ENCODE results near the gene PLEKHA7.
"Not testable (repeated sequence)": the region's sequence is repeated elsewhere in the genome, so short reads cannot be mapped to it uniquely, and the experiment has no call there.

PLEKHA7 gene

GRCh38 chr11:16896729-16897469 is 117.3 kb downstream of the PLEKHA7 start:
- DNase-seq (ENCODE audit: insufficient read length, low spot score) (no peak), FAIRE-seq (no peak)
- no peak for TF ChIP-seq TAF1 (IDR thresholded peaks at IDR 0.05; ENCODE audit: low read depth, low read length)
- no peak for TF ChIP-seq POU2F2 (IDR thresholded peaks at IDR 0.05; ENCODE audit: low read depth, low read length)
- TF ChIP-seq PAX5 (IDR thresholded peaks at IDR 0.05; ENCODE audit: insufficient read depth, low read length, severe bottlenecking) = no peak
- no peak for TF ChIP-seq POLR2AphosphoS5 (IDR thresholded peaks at IDR 0.05; ENCODE audit: low read depth, low read length)
- TF ChIP-seq SPI1 (IDR thresholded peaks at IDR 0.05; ENCODE audit: low read depth, low read length) = no peak
- no peak for TF ChIP-seq POLR2A (IDR thresholded peaks at IDR 0.05; ENCODE audit: low read depth, low read length)

- no peak for FAIRE-seq
- DNase-seq (ENCODE audit: insufficient read length, low spot score) = no peak
- TF ChIP-seq TAF1 (IDR thresholded peaks at IDR 0.05; ENCODE audit: low read depth, low read length) (no peak), SPI1 (IDR thresholded peaks at IDR 0.05; ENCODE audit: low read depth, low read length) (peak; percentile 59)
These were observed 118.9 kb downstream of the PLEKHA7 start for GRCh38 chr11:16895306-16895705.

- TF ChIP-seq POLR2AphosphoS5 (IDR thresholded peaks at IDR 0.05; ENCODE audit: low read depth, low read length) (no peak), SPI1 (IDR thresholded peaks at IDR 0.05; ENCODE audit: low read depth, low read length) (no peak), TAF1 (IDR thresholded peaks at IDR 0.05; ENCODE audit: low read depth, low read length) (no peak), POU2F2 (IDR thresholded peaks at IDR 0.05; ENCODE audit: low read depth, low read length) (no peak)
- FAIRE-seq (no peak), DNase-seq (ENCODE audit: insufficient read length, low spot score) (no peak)
These were observed 120.7 kb downstream of the PLEKHA7 start for GRCh38 chr11:16893456-16894066.

- no peak for DNase-seq (ENCODE audit: insufficient read length, low spot score)
- FAIRE-seq = no peak
- TF ChIP-seq POLR2A (IDR thresholded peaks at IDR 0.05; ENCODE audit: low read depth, low read length) = no peak
These were observed 122.2 kb downstream of the PLEKHA7 start for GRCh38 chr11:16891964-16892363.

GRCh38 chr11:16891165-16891564 is 123.0 kb downstream of the PLEKHA7 start:
- no peak for FAIRE-seq
- TF ChIP-seq PAX5 (IDR thresholded peaks at IDR 0.05; ENCODE audit: insufficient read depth, low read length, severe bottlenecking) (no peak), SPI1 (IDR thresholded peaks at IDR 0.05; ENCODE audit: low read depth, low read length) (no peak), POLR2AphosphoS5 (IDR thresholded peaks at IDR 0.05; ENCODE audit: low read depth, low read length) (no peak), POU2F2 (IDR thresholded peaks at IDR 0.05; ENCODE audit: low read depth, low read length) (no peak), POLR2A (IDR thresholded peaks at IDR 0.05; ENCODE audit: low read depth, low read length) (no peak), TAF1 (IDR thresholded peaks at IDR 0.05; ENCODE audit: low read depth, low read length) (no peak)
- DNase-seq (ENCODE audit: insufficient read length, low spot score) = no peak

- DNase-seq (ENCODE audit: insufficient read length, low spot score) (no peak), FAIRE-seq (no peak)
- TF ChIP-seq POU2F2 (IDR thresholded peaks at IDR 0.05; ENCODE audit: low read depth, low read length) (no peak), TAF1 (IDR thresholded peaks at IDR 0.05; ENCODE audit: low read depth, low read length) (no peak), POLR2A (IDR thresholded peaks at IDR 0.05; ENCODE audit: low read depth, low read length) (no peak), SPI1 (IDR thresholded peaks at IDR 0.05; ENCODE audit: low read depth, low read length) (no peak), POLR2AphosphoS5 (IDR thresholded peaks at IDR 0.05; ENCODE audit: low read depth, low read length) (no peak), PAX5 (IDR thresholded peaks at IDR 0.05; ENCODE audit: insufficient read depth, low read length, severe bottlenecking) (no peak)
These were observed 123.8 kb downstream of the PLEKHA7 start for GRCh38 chr11:16890442-16890841.

- no peak for DNase-seq (ENCODE audit: insufficient read length, low spot score)
- no peak for TF ChIP-seq POU2F2 (IDR thresholded peaks at IDR 0.05; ENCODE audit: low read depth, low read length)
- TF ChIP-seq POLR2A (IDR thresholded peaks at IDR 0.05; ENCODE audit: low read depth, low read length) = no peak
- TF ChIP-seq POLR2AphosphoS5 (IDR thresholded peaks at IDR 0.05; ENCODE audit: low read depth, low read length) = no peak
- TF ChIP-seq SPI1 (IDR thresholded peaks at IDR 0.05; ENCODE audit: low read depth, low read length) = no peak
- no peak for TF ChIP-seq PAX5 (IDR thresholded peaks at IDR 0.05; ENCODE audit: insufficient read depth, low read length, severe bottlenecking)
- FAIRE-seq = no peak
These were observed 124.3 kb downstream of the PLEKHA7 start for GRCh38 chr11:16889905-16890304.

GRCh38 chr11:16889010-16889409 is 125.2 kb downstream of the PLEKHA7 start:
- not testable (repeated sequence) for FAIRE-seq; DNase-seq (ENCODE audit: insufficient read length, low spot score)

- FAIRE-seq; DNase-seq (ENCODE audit: insufficient read length, low spot score): not testable (repeated sequence)
These were observed 126.3 kb downstream of the PLEKHA7 start for GRCh38 chr11:16887887-16888286.

- TF ChIP-seq SPI1 (IDR thresholded peaks at IDR 0.05; ENCODE audit: low read depth, low read length) (no peak), POLR2A (IDR thresholded peaks at IDR 0.05; ENCODE audit: low read depth, low read length) (no peak), POU2F2 (IDR thresholded peaks at IDR 0.05; ENCODE audit: low read depth, low read length) (no peak), TAF1 (IDR thresholded peaks at IDR 0.05; ENCODE audit: low read depth, low read length) (no peak), PAX5 (IDR thresholded peaks at IDR 0.05; ENCODE audit: insufficient read depth, low read length, severe bottlenecking) (no peak), POLR2AphosphoS5 (IDR thresholded peaks at IDR 0.05; ENCODE audit: low read depth, low read length) (no peak)
- FAIRE-seq = no peak
- no peak for DNase-seq (ENCODE audit: insufficient read length, low spot score)
These were observed 131.0 kb downstream of the PLEKHA7 start for GRCh38 chr11:16883174-16883573.

- no peak for TF ChIP-seq PAX5 (IDR thresholded peaks at IDR 0.05; ENCODE audit: insufficient read depth, low read length, severe bottlenecking)
- no peak for TF ChIP-seq POLR2AphosphoS5 (IDR thresholded peaks at IDR 0.05; ENCODE audit: low read depth, low read length)
- TF ChIP-seq POU2F2 (IDR thresholded peaks at IDR 0.05; ENCODE audit: low read depth, low read length) = no peak
- TF ChIP-seq TAF1 (IDR thresholded peaks at IDR 0.05; ENCODE audit: low read depth, low read length) = no peak
- no peak for TF ChIP-seq SPI1 (IDR thresholded peaks at IDR 0.05; ENCODE audit: low read depth, low read length)
- TF ChIP-seq POLR2A (IDR thresholded peaks at IDR 0.05; ENCODE audit: low read depth, low read length) = no peak
- DNase-seq (ENCODE audit: insufficient read length, low spot score) = no peak
- peak; percentile 69 for FAIRE-seq
These were observed 132.4 kb downstream of the PLEKHA7 start for GRCh38 chr11:16881766-16882165.

Data from GM12891 (cell line).